Left cardiac atrium (tissue), 4 donors: ENCODE measurements around the gene HECW1. TPM values are rescaled to one million over a fixed set of nuclear protein-coding genes. Genes with fewer than 3 reads are reported as not detected.
"Not testable (repeated sequence)": the region's sequence is repeated elsewhere in the genome, so short reads cannot be mapped to it uniquely, and the experiment has no call there.

ENCODE experiments used
- ATAC-seq, 2 donors: fragments of 200-7000 bp; cut with Tn5 transposase; one replicate each; pipeline ENCODE4 v1.9.1; 2020; ENCODE audit warnings: mild to moderate bottlenecking in 2 of 2, moderate library complexity in 2 of 2
- DNase-seq: peaks from one replicate; pipeline ENCODE4 v3.0.0-alpha.2; 2020
- intact Hi-C, 2 donors: fragments of 100-400 bp; cut with DNase I; formaldehyde crosslinking; loops; one replicate each; pipeline versions ENCODE4 v1.14.1 to v1.15.1; 2022 to 2023
- long read RNA-seq: library from polyadenylated mRNA; unstranded; transcript quantifications from one replicate; pipeline ENCODE4 v2.0.0, GENCODE V29; 2021
- total RNA-seq, 2 donors: library from RNA; stranded (reverse); fragmentation: NEBNext Ultra II Directional; extraction: Animal tissue kit (Norgen Biotek cat#: 25700); gene quantifications; one replicate each; pipeline ENCODE4 v1.2.1, GENCODE V29; 2021
- donor health status: DM: no; HTN: yes; CAD: no.
- donor health status: DM: no; HTN: yes; CAD: no; lungs with severe emphysema.
- donor health status: DM: yes; HTN: yes; CAD: no.
- donor health status: Dilated cardiomyopathy.

HECW1 gene
- not detected for total RNA-seq
- long read RNA-seq, result 0 reads

- DNase-seq (no peak), ATAC-seq (no peak)
- intact Hi-C loops, result no loop called here
Measured at GRCh38 chr7:43112459-43112940, at the start of gene HECW1. TSS of gene HECW1 (plus strand) at chr7:43112647. CDS start at chr7:43243906, 131,259 bp downstream.

GRCh38 chr7:43071604-43072003 is 40.8 kb upstream of the HECW1 start:
- DNase-seq, result no peak
- ATAC-seq, result no peak
- intact Hi-C loops, result no loop called here

- intact Hi-C loops, result no loop called here
- DNase-seq (no peak), ATAC-seq (no peak)
Measured at GRCh38 chr7:43072530-43072929, 39.9 kb upstream of the HECW1 start.

DNA sequence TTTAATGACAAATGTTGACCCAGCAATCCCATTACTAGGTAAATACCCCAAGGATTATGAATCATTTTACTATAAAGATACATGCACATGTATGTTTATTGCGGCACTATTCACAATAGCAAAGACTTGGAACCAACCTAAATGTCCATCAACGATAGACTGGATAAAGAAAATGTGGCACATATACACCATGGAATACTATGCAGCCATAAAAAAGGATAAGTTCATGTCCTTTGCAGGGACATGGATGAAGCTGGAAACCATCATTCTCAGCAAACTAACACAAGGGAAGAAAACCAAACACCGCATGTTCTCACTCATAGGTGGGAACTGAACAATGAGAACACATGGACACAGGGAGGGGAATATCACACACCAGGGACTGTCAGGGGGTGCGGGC is 38.6 kb upstream of the HECW1 start:
- ATAC-seq, DNase-seq, intact Hi-C loops: not testable (repeated sequence)

DNA sequence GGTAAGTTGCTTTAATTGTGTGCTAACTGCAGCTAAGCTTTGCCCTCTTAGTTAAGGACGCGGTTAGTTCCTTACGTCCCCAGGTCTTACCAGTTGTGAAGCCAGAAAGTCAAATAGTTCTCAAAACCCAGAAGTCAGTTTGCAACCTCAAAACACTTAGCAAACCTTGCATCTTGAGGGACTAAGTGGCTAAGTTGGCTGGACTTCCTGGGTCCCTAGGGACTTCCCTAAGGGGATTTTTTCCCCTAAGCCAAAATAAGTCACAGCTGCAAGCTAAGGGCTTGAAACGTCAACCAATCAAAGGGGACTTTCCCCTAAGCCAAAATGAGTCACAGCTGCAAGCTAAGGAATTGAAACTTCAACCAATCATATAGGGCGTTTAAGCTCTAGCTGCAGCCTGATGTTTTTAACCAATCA is 36.2 kb upstream of the HECW1 start:
- intact Hi-C loops, result no loop called here
- DNase-seq (no peak), ATAC-seq (no peak)

DNA sequence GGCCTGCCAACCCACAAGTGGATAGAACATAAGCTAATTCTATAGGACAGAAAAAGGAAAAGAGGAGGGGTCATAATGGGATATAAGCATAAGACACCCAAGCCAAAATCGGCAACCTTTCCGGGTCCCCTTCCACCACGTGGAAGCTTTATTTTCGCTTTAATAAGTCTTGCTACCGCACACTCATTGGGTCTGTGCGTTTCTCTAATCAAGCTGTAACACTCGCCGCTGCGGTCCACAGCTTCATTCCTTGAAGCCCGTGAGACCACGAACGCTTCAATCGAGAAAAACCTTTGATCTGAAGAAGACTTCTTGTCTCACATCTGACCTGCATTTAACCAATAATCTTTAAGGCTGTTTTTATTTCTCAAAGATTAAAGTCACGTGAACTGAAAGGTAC is 35.8 kb upstream of the HECW1 start:
- no peak for ATAC-seq
- no peak for DNase-seq
- intact Hi-C loops, result no loop called here

DNA sequence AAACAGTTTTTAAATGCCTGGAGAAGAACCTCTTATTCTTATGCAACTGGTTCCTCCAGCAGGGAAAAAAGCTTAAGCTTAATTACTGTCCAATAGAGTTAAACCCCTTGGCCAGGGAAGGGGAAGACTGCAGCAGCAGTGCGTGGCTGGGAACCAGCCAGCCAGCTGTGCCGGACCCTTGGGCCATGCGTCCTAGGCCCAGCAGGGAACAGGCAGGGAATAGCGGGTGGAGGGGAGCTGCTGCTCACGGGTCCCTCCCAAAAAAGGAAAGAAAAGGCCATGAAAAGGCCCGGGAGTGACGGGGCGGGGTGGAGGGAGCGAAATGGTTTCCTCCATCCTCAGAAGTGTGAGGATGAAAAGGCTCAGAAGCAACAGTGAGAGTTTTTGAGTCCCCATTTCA is 35.2 kb upstream of the HECW1 start:
- ATAC-seq (no peak), DNase-seq (no peak)
- intact Hi-C loops, result no loop called here

DNA sequence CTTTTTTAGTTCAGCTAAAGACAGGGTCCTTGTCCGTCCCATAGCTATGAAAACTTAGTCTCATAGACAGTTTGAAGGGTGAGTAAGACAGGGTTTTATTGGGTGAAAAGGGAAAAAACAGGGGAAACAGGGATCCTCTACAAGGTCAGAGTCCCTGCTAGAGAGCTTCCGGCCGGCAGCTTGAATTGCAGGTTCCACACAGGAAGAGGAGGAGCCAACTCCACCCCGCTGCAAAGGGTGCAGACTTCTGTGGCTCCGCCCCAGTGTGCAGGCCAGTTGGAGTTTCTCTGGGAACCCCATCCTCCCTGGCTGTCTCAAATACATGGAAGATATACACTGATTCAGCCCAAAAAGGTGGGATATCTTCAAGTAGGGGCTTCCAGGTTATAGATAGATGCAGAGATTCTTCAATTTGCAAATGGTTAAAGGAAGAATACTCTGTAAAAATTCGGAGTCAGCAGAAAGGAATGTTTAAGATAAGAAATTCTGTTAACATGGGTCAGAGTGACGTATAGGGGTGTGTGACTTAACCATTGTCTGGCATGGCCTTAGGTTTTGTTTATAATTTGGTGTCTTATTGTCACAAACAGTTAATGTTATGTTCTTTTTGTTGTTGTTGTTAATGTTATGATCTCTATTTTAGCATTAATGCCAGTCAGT is 34.6 kb upstream of the HECW1 start:
- intact Hi-C loops, result no loop called here

DNA sequence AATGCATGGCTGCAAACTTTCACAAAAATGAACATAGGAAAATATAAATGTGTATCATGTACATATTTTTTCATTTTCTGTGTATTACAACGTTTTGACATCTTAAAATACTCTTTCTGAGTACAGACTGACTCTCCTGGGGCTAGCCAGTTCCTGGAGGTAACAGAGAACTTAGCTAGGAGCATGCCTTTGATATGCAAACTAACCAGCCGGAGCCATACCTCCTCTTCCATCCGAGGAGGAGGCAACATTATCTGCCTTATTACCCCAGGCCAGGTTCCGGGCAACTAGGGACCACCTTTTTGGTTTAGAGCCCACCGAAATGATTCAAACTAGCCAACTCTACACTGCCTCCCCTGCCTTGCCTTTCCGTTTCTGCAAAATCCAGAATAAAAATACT is 33.7 kb upstream of the HECW1 start:
- intact Hi-C loops, result no loop called here
- DNase-seq (no peak), ATAC-seq (no peak)

More for the DNA sequence above, 34.6 kb upstream of the HECW1 start:
- DNase-seq (no peak), ATAC-seq (no peak)

DNA sequence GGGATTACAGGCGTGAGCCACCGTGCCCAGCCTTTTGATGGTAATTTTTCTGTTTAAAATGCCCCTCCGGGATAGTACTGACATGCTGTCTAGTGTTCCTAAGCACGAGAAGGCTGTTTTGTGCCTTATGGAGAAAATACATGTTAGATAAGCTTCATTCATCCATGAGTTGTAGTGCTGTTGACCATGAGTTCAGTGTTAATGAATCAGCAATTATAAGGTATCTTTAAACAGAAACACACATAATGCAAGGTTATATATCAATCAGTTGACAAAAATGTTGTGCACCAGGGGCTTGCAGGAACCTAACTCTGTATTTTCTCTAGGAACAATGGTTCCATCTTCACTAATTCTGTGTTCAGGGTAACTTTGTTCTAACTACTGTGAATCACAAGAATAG is 30.8 kb upstream of the HECW1 start:
- DNase-seq (no peak), ATAC-seq (no peak)
- intact Hi-C loops, result no loop called here

DNA sequence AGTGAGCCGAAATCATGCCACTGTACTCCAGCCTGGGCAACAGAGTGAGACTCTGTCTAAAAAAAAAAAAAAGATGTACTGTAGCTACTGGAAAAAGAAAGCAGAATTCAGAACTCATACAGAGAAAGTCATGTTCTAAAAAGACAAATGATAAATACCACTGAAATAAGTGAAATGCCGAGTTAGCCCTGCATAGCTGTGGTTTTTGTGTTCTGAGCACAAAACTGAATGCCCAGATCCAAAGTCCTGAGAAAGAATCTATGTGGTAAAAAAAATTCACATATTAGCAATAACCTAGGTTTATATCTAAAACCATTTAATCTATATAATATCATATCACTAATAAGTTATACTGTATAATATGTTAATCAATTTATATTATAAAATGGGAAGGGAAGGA is 29.3 kb upstream of the HECW1 start:
- DNase-seq, result no peak
- ATAC-seq, result no peak
- intact Hi-C loops, result no loop called here

GRCh38 chr7:43085017-43085416 is 27.4 kb upstream of the HECW1 start:
- intact Hi-C loops, result no loop called here
- no peak for DNase-seq
- no peak for ATAC-seq

GRCh38 chr7:43085992-43086391 is 26.5 kb upstream of the HECW1 start:
- intact Hi-C loops, result no loop called here
- ATAC-seq (no peak), DNase-seq (no peak)

DNA sequence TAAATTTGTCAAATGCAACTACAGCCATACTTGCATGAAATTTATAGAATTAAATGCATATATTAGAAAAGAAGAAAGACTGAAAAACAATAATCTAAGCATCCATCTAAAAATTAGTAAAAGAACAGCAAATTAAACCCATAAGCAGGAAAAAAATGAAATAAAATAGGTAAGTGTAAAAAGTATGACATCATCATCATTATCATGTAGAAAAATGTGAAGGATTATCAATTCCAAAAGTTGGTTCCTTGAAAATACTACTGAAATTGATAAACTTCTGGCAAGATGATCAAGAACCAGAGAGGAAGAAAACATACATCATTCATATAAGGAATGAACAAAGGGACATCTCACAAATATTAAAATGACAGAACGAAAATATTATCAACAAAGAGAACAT is 19.6 kb upstream of the HECW1 start:
- ATAC-seq, result no peak
- intact Hi-C loops, result no loop called here
- DNase-seq, result no peak

GRCh38 chr7:43096875-43097274 is 15.6 kb upstream of the HECW1 start:
- ATAC-seq, result no peak

DNA sequence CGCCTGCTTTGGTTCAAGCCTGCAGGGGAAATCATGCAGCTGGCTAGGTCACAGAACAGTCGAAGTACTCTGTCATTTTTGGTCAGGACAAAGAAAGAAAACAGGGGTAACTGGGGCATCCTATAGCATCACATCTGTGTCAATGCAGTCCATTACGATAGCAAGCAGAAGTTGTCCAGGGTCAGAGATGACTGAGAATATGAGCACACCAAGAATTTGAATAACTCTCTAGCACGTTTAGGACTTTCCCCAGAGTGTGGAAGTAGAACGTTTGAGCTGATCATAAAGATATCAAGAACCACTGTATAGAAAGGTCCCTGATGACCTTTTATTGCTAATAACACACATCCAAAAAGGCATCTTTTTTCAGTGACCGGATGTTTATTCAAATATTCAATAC is 12.7 kb upstream of the HECW1 start:
- intact Hi-C loops, result no loop called here
- ATAC-seq, result no peak
- no peak for DNase-seq

More at GRCh38 chr7:43096875-43097274, 15.6 kb upstream of the HECW1 start:
- intact Hi-C loops, result no loop called here
- no peak for DNase-seq

GRCh38 chr7:43104874-43105520 is 7.5 kb upstream of the HECW1 start:
- intact Hi-C loops, result no loop called here
- DNase-seq (no peak), ATAC-seq (no peak)

- intact Hi-C loops, result no loop called here
- ATAC-seq (no peak), DNase-seq (no peak)
Measured at GRCh38 chr7:43105521-43106120, 6.8 kb upstream of the HECW1 start.

- DNase-seq (peak; percentile 63), ATAC-seq (peak in 1 of 2 donors; percentile 80)
- intact Hi-C loops, result no loop called here
Measured at GRCh38 chr7:43108255-43109011, 4.0 kb upstream of the HECW1 start.
